Measurements from ENCODE around the gene SCN10A.

The SCN10A gene

GRCh38 chr3:38647217-38647970 is 168.6 kb downstream of the SCN10A start:
- peak; percentile 22 for DNase-seq (ENCODE audit: low spot score)
- no peak overlapping the region for H3K4me3 ChIP-seq
- H3K27ac ChIP-seq: no peak overlapping the region
- TF ChIP-seq, protein P1, sequence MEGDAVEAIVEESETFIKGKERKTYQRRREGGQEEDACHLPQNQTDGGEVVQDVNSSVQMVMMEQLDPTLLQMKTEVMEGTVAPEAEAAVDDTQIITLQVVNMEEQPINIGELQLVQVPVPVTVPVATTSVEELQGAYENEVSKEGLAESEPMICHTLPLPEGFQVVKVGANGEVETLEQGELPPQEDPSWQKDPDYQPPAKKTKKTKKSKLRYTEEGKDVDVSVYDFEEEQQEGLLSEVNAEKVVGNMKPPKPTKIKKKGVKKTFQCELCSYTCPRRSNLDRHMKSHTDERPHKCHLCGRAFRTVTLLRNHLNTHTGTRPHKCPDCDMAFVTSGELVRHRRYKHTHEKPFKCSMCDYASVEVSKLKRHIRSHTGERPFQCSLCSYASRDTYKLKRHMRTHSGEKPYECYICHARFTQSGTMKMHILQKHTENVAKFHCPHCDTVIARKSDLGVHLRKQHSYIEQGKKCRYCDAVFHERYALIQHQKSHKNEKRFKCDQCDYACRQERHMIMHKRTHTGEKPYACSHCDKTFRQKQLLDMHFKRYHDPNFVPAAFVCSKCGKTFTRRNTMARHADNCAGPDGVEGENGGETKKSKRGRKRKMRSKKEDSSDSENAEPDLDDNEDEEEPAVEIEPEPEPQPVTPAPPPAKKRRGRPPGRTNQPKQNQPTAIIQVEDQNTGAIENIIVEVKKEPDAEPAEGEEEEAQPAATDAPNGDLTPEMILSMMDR (IDR thresholded peaks at IDR 0.05): no peak

All from coronary artery (tissue), 2 donors.